SK-MEL-5 (cell line): ENCODE results near the gene SRF. TPM values are rescaled to one million over a fixed set of nuclear protein-coding genes. Genes with fewer than 3 reads are reported as not detected.
A peak's percentile ranks its signal among the peaks of the same experiment; 100 is the strongest.

Experiments used
- DNase-seq: peaks from one replicate; pipeline ENCODE4 v3.0.0-alpha.2; 2016; ENCODE audit warnings: low read depth, low spot score
- in situ Hi-C: cut with HindIII; loops from 2 replicates; pipeline ENCODE4 v1.10.0; 2016; ENCODE audit warnings: low sequenced_read_pairs, high pct_unique_total_duplicates, low pct_unique_long_range_greater_than_20kb
- total RNA-seq: library from RNA; depleted of rRNA; stranded (reverse); fragments of >200 nt; shearing (Covaris generic); gene quantifications from 2 replicates; pipeline ENCODE4 v1.2.3, GENCODE V29; 2014

The SRF gene
- total RNA-seq, 1 experiment from 2014 or later: 16.4 TPM

DNA sequence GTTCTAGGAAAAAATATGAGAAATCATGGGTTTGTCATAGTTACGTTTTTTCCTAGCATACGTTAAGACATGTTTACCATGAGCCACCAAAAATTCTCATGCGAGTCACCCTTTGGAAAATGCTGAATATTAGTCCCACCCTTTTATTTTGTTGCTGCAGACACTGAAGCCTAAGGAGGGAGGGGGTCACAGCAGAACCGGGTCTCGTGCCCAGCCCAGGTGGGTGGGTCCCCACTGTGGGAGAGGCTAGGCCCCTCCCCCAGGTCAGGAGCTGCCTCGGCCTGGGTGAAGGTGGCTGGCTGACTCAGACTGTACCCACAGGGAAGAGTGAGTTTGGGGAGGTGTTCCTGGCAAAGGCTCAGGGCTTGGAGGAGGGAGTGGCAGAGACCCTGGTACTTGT lies 26.2 kb upstream of the SRF start:
- in situ Hi-C loops: no loop called here
- DNase-seq: no peak

DNA sequence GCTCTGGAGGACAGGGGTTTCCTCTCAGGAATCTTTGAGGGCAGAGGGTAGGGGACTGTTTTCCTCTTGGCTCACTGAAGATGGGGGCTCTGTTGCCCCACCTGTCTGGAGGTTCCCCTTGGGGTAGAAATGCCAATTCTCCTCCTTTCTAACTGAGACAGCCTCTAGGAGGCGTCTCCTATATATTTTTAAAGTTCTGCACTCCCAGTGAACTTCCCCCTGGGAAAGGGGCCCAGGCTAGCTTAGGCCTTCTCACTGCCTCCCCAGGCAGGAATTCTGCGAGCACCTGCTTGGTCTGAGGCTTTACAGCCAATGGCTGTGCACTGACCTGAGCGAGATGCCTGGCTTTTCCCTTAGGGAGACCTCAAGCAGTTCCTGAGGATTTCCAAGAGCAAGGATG lies 24.8 kb upstream of the SRF start:
- no peak for DNase-seq
- in situ Hi-C loops: no loop called here

DNA sequence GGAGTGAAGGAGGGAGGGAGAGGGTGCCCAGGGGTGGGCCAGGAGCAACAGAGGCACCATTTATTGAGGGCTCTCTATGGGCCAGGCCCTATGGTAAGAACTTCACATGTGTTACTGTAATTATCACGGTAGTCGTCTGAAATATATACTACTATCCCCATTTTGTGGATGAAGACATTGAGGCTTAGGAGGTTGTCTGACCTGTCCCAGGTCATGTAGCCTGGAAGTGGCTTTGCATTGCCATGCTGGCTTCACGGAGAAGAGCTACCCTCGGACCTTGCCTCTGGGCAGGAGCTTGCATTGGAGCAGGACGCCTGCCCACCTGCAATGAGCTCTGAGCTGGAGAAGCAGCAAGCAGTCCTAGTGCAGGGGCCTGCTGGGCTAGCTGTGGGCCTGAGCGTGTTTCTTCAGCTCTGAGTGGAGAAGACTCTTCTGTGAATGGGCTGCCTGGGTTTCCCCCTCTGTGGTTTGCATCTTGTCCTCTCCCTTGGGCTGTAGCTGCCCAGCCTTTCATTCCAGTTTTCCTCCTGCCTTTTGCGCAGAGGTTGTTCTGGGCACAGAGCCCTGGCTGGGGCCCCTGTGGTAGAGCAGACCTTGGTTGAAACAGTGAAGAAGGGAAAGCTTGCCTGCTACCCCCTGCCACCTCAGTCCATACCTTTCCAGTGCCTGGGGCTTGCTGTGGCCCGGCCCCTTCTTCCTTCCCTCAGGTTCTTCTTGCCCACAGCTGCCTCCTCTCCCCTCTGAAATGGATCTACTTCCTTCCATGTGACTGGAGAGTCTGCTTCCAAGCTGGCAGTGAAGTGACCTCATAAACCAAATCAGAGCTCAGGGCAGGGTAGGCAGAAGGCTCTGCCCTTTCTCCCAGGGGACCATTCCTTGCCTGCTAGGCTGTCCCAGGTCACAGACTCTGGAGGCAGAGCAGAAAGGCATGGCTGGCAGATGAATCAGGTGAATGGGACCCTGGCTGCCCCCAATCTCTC lies 24.1 kb upstream of the SRF start:
- in situ Hi-C loops: no loop called here
- no peak for DNase-seq

DNA sequence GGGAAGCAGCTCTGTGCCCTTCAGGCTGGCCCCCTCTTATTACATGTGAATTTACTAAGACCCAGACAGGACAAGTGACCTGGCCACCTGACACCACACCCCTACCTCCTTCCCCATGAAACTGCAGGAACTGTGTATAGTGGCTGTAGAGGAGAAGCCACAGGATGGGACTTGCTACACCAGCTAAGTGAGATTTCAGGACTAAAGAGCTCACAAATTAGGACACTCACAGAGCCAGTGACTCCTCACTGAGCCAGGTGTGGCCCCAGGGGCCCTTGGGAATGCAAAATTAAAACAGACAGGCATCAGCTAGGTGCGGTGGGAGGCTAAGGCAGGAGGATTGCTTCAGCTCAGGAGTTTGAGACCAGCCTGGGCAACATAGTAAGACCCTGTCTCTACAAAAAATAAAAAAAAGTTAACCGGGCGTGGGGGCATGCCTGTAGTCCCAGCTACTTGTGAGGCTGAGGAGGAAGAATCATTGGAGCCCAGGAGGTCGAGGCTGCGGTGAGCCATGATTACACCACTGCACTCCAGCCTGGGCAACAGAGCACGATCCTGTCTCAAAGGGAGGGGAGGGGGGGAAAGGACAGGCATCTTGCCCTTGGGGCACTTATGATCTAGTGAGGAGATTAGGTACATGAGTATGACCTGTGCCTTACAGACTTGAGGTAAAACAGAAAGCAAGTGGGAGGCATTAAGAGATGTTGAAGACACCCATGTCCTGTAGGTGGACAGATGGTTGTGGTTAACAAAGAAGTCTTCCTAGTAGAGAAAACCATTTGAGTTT lies 23.2 kb upstream of the SRF start:
- in situ Hi-C loops: no loop called here
- no peak for DNase-seq

DNA sequence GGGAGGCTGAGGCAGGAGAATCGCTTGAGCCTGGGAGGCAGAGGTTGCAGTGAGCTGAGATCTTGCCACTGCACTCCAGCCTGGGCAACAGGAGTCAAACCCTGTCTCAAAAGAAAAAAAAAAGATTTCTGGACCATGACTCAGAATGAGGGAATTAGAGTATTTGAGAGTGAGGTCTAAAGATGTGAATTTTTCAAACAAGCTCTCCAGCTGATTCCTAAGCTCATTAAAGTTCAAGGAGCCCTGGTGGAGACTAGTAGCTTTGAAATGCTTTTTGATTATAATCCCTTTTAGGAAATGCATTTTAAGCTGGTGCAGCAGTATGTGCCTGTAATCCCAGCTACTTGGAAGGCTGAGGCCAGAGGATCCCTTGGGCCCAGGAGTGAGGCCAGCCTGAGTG lies 21.8 kb upstream of the SRF start:
- DNase-seq: no peak
- in situ Hi-C loops: no loop called here

DNA sequence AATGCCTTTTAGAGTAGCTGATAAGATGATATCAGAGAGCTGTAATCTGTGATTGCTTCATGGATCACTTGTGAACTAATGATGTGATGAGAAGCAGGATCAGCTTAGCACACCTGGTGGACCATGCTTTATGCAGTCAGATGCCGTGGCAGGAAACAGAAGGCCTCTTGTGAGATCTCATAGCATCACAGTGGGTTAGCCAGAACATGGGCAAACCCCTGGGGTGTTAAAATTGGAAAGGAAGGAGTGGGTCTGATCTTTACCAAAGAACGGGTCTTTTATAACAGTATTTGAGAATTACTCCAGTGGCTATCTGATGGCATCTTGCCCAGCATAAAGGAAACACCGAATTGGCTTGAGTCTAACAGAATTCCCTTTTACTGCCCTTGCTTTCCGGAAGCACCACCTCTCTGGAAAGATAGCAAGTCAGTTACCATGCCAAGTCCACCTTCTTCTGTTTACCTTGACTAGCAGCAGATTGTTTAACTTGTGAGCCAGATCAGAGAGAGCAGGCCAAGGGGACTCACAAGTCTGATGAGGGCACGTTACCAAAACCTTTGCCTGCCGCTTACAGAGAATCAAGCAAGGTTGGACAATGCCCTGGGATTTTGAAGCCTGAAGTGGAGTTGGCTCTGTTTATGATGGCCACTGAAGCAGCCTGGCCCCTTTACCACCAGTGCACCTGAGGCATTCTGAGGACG lies 20.9 kb upstream of the SRF start:
- in situ Hi-C loops: no loop called here
- peak; percentile 76 for DNase-seq

DNA sequence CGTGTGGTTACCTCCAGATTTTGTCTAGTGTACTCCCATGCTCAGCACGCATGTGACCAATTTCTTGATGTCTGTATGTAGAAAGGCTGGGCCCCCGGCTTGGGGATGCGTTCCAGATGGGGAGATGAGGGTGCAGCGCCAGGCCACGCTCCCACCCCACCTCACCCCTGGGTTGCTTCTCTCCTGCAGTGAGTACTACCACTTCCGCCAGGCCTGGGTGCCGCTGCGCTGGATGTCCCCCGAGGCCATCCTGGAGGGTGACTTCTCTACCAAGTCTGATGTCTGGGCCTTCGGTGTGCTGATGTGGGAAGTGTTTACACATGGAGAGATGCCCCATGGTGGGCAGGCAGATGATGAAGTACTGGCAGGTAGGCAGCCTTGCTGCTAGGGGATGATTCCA lies 11.5 kb upstream of the SRF start:
- in situ Hi-C loops: no loop called here
- no peak for DNase-seq

DNA sequence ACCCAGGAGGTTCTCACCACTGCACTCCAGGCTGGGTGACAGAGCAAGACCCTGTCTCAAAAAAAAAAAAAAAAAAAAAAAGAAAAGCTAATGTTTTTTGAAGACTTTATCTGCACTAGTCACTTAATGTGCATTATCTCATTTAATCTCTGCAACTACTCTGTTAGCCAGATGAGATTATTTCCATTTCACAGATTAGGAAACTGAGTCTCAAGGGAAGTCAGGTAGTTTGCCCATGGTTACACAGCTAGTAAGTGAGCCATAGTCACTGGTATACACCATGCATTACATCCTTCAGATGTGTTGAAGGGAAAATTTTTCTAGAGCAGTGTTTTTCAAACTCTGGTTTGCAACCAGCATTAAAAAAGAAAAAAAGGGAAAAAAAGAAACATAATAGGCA lies 7.2 kb upstream of the SRF start:
- in situ Hi-C loops: no loop called here
- no peak for DNase-seq

DNA sequence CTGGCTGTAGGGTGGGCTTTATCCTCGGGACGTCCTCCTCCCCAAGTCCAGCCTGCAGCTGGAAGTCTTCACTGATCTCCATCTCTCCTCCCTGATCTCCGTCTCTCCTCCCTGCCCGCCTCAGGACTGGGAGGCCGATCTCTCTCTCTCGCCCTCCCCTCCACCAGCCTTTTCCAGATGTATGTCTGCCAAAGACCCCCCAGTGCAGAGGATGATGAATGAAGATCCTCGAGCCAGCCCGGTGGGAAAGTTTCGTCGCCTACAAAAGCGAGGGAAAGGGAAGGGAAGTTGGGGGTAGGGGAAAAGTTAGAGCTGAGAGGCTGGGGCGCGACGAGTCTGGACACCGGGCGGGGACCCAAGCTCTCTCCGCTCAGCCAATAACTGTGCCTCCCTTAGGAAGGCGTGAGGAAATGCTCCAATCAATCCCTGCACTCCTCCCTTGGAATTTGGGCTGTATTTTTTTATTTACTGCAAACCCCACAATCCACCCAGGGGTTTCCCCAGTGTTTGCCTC lies 595 bp upstream of the SRF start:
- peak; percentile 81 for DNase-seq
- in situ Hi-C loops: no loop called here

DNA sequence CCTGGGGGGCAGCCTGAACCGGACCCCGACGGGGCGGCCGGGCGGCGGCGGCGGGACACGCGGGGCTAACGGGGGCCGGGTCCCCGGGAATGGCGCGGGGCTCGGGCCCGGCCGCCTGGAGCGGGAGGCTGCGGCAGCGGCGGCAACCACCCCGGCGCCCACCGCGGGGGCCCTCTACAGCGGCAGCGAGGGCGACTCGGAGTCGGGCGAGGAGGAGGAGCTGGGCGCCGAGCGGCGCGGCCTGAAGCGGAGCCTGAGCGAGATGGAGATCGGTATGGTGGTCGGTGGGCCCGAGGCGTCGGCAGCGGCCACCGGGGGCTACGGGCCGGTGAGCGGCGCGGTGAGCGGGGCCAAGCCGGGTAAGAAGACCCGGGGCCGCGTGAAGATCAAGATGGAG lies 636 bp downstream of the SRF start:
- DNase-seq: no peak
- in situ Hi-C loops: no loop called here

DNA sequence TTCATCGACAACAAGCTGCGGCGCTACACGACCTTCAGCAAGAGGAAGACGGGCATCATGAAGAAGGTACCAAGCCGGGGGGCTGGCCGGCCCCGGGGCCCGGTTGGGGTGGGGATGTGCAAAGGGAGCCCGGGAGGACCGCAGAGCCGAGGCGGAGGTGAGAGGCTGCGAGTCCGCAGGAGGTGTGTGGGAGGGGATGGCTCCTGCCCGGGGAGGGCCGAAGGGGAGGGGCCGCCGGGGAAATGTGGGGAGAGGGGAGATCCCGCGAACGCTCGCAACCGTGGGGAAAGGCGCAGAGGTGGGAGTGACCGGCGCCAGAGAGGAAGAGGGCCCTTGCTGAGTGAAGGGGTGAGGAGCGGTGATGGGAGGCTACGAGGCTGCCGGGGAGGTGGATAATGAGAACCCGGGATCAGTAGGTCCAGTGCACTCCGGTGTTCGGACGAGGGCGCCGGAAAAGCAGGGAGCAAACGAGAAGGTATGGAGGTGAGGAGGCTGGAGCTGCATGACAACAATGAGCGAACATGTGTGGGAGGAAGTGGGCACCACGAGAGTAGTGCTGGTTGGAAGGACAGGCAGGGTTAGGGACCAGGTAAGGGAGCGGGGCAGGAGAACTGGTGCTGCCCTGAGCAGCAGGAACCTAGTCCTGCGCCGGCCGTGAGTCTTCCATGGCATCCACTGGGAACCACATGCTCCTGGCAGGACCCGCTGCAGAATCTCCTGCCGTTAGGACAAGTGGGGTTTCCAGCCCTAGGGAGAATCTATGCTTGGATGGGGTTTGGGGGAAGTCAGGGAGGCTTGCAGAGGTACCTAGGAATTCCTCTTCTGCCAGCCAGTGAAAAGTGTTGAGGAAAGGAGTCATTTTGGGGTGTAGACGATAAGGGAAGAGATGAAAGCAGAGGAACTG lies 1.3 kb downstream of the SRF start:
- in situ Hi-C loops: no loop called here
- peak; percentile 10 for DNase-seq

DNA sequence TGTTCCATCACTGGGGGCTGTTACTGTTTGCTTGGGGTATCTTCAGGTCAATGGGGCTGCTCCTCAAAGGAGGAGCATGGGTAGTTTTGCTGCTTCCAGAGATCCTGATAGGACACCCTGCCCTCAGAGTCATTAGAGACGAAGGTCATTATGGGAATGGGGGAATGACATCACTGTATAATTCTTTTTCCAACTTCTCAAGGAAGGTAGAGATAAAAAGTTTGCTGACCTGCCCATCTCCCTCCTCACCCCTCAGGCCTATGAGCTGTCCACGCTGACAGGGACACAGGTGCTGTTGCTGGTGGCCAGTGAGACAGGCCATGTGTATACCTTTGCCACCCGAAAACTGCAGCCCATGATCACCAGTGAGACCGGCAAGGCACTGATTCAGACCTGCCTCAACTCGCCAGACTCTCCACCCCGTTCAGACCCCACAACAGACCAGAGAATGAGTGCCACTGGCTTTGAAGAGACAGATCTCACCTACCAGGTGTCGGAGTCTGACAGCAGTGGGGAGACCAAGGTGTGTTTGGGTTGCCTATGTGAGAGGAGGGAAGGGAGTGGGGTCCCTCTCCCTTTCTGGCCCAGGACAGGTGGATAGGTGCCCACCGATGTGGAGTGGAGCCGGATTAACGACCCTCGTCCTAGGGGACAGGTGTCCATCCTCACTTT lies 2.7 kb downstream of the SRF start:
- no peak for DNase-seq
- in situ Hi-C loops: no loop called here

DNA sequence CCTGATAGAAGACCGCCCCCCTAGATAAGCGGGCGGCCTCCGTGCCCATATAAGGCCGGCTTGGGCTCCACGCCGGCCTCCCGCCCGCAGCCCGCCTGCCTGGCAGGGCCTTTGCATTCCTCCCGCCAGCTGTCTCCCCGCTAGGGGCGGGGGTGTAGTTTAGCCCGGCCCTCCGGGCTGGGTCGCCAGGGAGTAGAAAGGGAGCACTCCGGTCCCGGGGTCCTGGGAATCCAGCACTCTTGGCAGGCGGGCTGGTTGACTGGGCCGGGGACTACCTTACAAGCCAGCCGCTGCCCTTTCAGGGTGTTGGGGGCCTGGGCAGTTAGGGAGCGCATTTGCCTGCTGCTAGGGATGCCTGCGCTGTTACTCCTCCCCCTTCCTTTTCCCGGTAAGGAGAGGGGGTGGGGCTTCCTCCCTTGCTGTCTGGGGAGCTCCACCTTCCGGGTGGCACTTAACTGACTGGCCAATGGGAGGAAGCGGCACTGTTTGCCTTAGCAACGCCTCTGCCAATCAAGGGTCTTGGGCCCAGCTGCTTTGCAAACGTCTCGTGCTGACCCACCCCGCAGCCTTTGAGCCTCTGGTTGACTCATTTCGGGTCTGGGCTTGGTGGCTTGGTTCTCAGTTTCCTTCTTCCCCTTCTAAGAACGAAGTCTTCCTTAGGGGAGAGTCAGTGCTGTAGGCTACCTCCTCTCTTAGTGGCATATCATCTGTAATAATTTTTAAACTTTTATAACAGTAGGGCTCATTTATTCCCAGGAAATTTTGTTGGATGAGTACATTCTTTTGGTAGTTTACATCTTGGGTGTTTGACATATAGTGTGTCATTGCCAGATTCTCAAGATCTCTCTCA lies 3.4 kb downstream of the SRF start:
- in situ Hi-C loops: no loop called here
- peak; percentile 98 for DNase-seq

DNA sequence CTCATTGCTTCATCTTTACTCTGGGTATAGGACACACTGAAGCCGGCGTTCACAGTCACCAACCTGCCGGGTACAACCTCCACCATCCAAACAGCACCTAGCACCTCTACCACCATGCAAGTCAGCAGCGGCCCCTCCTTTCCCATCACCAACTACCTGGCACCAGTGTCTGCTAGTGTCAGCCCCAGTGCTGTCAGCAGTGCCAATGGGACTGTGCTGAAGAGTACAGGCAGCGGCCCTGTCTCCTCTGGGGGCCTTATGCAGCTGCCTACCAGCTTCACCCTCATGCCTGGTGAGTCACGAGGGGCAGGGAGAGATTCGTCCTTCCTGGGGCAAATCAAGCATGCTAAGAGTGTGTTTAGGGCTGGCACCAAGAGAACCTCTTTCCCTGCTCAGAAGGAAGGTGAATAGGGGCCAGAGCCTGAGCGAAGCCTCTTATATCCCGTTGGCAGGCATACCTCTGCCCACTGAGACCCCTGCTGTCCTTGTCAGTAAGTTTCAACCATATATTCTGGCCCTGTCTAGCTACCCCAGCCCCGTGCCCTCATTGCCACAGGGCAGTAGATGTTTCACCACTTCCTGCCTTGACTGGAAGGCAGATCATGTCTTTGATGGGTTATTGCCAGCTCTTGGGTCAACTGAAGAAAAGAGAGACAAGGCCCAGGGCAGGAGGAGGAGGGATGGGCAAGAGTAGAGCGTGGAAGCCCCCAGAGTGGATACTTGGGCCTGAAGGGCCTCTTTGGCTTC lies 4.8 kb downstream of the SRF start:
- DNase-seq: no peak
- in situ Hi-C loops: no loop called here

DNA sequence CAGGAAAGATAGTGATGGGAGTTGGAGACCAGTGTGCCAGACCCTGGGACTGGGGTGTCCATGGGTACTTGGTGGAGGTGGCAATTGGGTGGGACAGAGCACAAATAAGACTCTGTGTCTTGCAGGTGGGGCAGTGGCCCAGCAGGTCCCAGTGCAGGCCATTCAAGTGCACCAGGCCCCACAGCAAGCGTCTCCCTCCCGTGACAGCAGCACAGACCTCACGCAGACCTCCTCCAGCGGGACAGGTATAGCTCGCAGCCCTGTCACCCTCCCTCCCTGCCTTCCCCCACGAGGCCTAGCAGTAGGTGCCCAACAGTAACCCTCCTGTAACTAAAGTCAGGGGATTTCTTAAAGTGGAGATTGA lies 5.3 kb downstream of the SRF start:
- in situ Hi-C loops: no loop called here
- no peak for DNase-seq
